Gastroesophageal sphincter (tissue), 3 donors: ENCODE results near the gene SSBP3.

ENCODE experiments used
- EP300 ChIP-seq: sonication (generic); formaldehyde crosslinking; IDR thresholded peaks from one replicate; pipeline ENCODE4 v1.6.1; 2017; ENCODE audit warnings: antibody characterized with exemption, mild to moderate bottlenecking
- POLR2A ChIP-seq, 2 donors: fragments of 450-650 bp; IDR thresholded peaks; one replicate each; pipeline ENCODE4 v1.6.1; 2017; ENCODE audit warnings: antibody characterized with exemption in 2 of 2, mild to moderate bottlenecking in 2 of 2, moderate library complexity in 1 of 2
- POLR2AphosphoS5 ChIP-seq: sonication (generic); formaldehyde crosslinking; IDR thresholded peaks from one replicate; pipeline ENCODE4 v1.6.1; 2017; ENCODE audit warnings: antibody characterized with exemption
- TF ChIP-seq, protein P1 (sequence below), 4 experiments: fragments of 200-600 bp in 2 of 4; fragments of 450-650 bp in 2 of 4; sonication (generic) in 1 of 4; IDR thresholded peaks; one replicate each; pipeline ENCODE4 v1.5.1; 2017 to 2019; ENCODE audit warnings: antibody characterized with exemption in 4 of 4, mild to moderate bottlenecking in 2 of 4, moderate library complexity in 2 of 4

DNA sequence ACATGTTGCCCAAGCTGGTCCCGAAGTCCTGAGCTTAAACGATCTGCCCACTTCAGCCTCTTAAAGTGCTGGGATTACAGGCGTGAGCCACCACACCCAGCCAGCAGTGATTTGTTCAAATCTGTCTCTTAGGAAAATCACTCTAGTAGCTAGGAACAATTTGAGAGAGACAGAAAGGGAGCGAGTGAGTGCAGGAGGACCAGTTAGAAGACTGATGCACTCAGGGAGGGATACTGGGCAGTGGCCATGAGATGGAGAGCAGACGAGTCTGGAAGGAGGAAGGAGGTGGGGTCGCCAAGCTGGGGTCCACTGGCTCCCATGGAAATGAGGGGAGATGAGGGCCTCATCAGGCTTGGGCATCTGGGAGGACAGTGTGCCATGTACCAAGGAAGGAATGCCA lies 23.6 kb upstream of the SSBP3 start:
- TF ChIP-seq POLR2A (IDR thresholded peaks at IDR 0.05), result no peak
- TF ChIP-seq, protein P1, sequence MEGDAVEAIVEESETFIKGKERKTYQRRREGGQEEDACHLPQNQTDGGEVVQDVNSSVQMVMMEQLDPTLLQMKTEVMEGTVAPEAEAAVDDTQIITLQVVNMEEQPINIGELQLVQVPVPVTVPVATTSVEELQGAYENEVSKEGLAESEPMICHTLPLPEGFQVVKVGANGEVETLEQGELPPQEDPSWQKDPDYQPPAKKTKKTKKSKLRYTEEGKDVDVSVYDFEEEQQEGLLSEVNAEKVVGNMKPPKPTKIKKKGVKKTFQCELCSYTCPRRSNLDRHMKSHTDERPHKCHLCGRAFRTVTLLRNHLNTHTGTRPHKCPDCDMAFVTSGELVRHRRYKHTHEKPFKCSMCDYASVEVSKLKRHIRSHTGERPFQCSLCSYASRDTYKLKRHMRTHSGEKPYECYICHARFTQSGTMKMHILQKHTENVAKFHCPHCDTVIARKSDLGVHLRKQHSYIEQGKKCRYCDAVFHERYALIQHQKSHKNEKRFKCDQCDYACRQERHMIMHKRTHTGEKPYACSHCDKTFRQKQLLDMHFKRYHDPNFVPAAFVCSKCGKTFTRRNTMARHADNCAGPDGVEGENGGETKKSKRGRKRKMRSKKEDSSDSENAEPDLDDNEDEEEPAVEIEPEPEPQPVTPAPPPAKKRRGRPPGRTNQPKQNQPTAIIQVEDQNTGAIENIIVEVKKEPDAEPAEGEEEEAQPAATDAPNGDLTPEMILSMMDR (IDR thresholded peaks at IDR 0.05), result no peak
- TF ChIP-seq POLR2AphosphoS5, result no peak
- no peak for TF ChIP-seq EP300
